Osteocyte (in vitro differentiated cells): ENCODE measurements around the gene TBL1X. TPM values are rescaled to one million over a fixed set of nuclear protein-coding genes. Genes with fewer than 3 reads are reported as not detected.

Source experiments
- DNase-seq: peaks from one replicate; pipeline ENCODE4 v3.0.0; 2021; ENCODE audit warnings: mixed read lengths; ENCODE audit not compliant: unreplicated experiment; ENCODE audit errors: extremely low spot score
- H3K27ac Mint-ChIP-seq: one replicate; pipeline ENCODE4 v1.8.0; 2021; ENCODE audit warnings: mild to moderate bottlenecking, mixed read lengths; ENCODE audit not compliant: unreplicated experiment
- H3K27me3 Mint-ChIP-seq: one replicate; pipeline ENCODE4 v1.8.0; 2021; ENCODE audit warnings: mixed read lengths; ENCODE audit not compliant: unreplicated experiment
- H3K36me3 Mint-ChIP-seq: one replicate; pipeline ENCODE4 v1.8.0; 2021; ENCODE audit warnings: mixed read lengths; ENCODE audit not compliant: unreplicated experiment
- H3K4me1 Mint-ChIP-seq: one replicate; pipeline ENCODE4 v1.8.0; 2021; ENCODE audit warnings: mixed read lengths; ENCODE audit not compliant: unreplicated experiment
- H3K4me3 Mint-ChIP-seq: one replicate; pipeline ENCODE4 v1.8.0; 2021; ENCODE audit warnings: mild to moderate bottlenecking, moderate library complexity, mixed read lengths; ENCODE audit not compliant: unreplicated experiment
- H3K9me3 Mint-ChIP-seq: one replicate; pipeline ENCODE4 v1.8.0; 2021; ENCODE audit warnings: mixed read lengths; ENCODE audit not compliant: unreplicated experiment
- CTCF ChIP-seq: fragments of 200-600 bp; sonication (generic); IDR thresholded peaks from 2 replicates; pipeline ENCODE4 v1.5.0; 2021; ENCODE audit warnings: antibody characterized with exemption, mild to moderate bottlenecking, moderate library complexity
- total RNA-seq: library from RNA; stranded (reverse); gene quantifications from 2 replicates; pipeline ENCODE4 v1.2.1, GENCODE V29; 2021

The TBL1X gene
- total RNA-seq, 1 donor from 2014 or later = 35.3 TPM

GRCh38 chrX:9651737-9652136 lies 186.9 kb downstream of the TBL1X start:
- Mint-ChIP-seq H3K36me3 (peaks cover 11% of the 10 kb centered on the region), H3K27ac (no peak overlapping the region), H3K27me3 (no peaks in the 10 kb centered on the region), H3K9me3 (no peaks in the 10 kb centered on the region), H3K4me3 (no peak overlapping the region), H3K4me1 (peaks cover 4% of the 10 kb centered on the region)
- DNase-seq = no peak
- no peak for TF ChIP-seq CTCF

GRCh38 chrX:9654929-9655328 lies 190.1 kb downstream of the TBL1X start:
- no peak overlapping the region for H3K4me3 Mint-ChIP-seq
- H3K27ac Mint-ChIP-seq = no peak overlapping the region
- TF ChIP-seq CTCF = no peak
- peaks cover 16% of the 10 kb centered on the region for H3K4me1 Mint-ChIP-seq
- DNase-seq = no peak
- H3K27me3 Mint-ChIP-seq = no peaks in the 10 kb centered on the region
- H3K9me3 Mint-ChIP-seq = peaks cover 6% of the 10 kb centered on the region
- peaks cover 16% of the 10 kb centered on the region for H3K36me3 Mint-ChIP-seq

- Mint-ChIP-seq H3K9me3 (peaks cover 6% of the 10 kb centered on the region), H3K27me3 (no peaks in the 10 kb centered on the region), H3K27ac (peak overlapping the region; percentile 52), H3K4me1 (peaks cover 13% of the 10 kb centered on the region), H3K4me3 (no peak overlapping the region), H3K36me3 (peaks cover 16% of the 10 kb centered on the region)
- DNase-seq = no peak
- no peak for TF ChIP-seq CTCF
Observed at GRCh38 chrX:9656277-9656676, 191.4 kb downstream of the TBL1X start.

GRCh38 chrX:9656871-9657270 lies 192.0 kb downstream of the TBL1X start:
- Mint-ChIP-seq H3K4me1 (peaks cover 13% of the 10 kb centered on the region), H3K36me3 (peaks cover 16% of the 10 kb centered on the region), H3K27ac (no peak overlapping the region), H3K9me3 (peaks cover 6% of the 10 kb centered on the region), H3K4me3 (no peak overlapping the region), H3K27me3 (no peaks in the 10 kb centered on the region)
- no peak for DNase-seq
- TF ChIP-seq CTCF = no peak

GRCh38 chrX:9657590-9658256 lies 192.9 kb downstream of the TBL1X start:
- no peaks in the 10 kb centered on the region for H3K27me3 Mint-ChIP-seq
- no peak for TF ChIP-seq CTCF
- H3K4me3 Mint-ChIP-seq = no peak overlapping the region
- H3K9me3 Mint-ChIP-seq = peaks cover 6% of the 10 kb centered on the region
- peaks cover 20% of the 10 kb centered on the region for H3K4me1 Mint-ChIP-seq
- peaks cover 14% of the 10 kb centered on the region for H3K36me3 Mint-ChIP-seq
- H3K27ac Mint-ChIP-seq = no peak overlapping the region
- DNase-seq = peak; percentile 15
